K562 (cell line): ENCODE data around the gene PDCD7. TPM values are rescaled to one million over a fixed set of nuclear protein-coding genes. Genes with fewer than 3 reads are reported as not detected.

Experiments
- ATAC-seq: fragments of 200-7000 bp; cut with Tn5 transposase; 3 replicates; pipeline ENCODE4 v1.9.1; 2020; ENCODE audit warnings: moderate library complexity
- BruUV-seq: library from RNA; stranded (reverse); fragments of 400-500 nt; replicated peaks from 2 replicates; lab custom pipeline; 2021; lab: Mats Ljungman, UMichigan
- CTCF ChIA-PET: fragments of 300-600 bp; formaldehyde crosslinking; extraction: SDS; loops from one replicate; lab custom pipeline; 2021; ENCODE audit warnings: low intra/inter-chr PET ratio; lab: Yijun Ruan, JAX
- POLR2A ChIA-PET: fragments of 300-600, 350-650 bp; sonication (Branson Sonifier 250); formaldehyde crosslinking; extraction: SDS; loops from one replicate; lab custom pipeline; 2021; ENCODE audit warnings: antibody characterized with exemption, inconsistent platforms; lab: Yijun Ruan, JAX
- DNase-seq, 4 experiments: peaks; one replicate each; pipeline versions ENCODE4 v3.0.0 to v3.0.0-alpha.2; 2011 to 2018; ENCODE audit warnings: low spot score in 3 of 4, mixed read lengths in 3 of 4; ENCODE audit errors: extremely low read depth in 1 of 4
- FAIRE-seq: peaks from 2 replicates; lab custom pipeline; 2011; peaks lifted over from hg19 to GRCh38; lab: Jason Lieb, UNC
- H2AFZ ChIP-seq: 2 replicates; pipeline ENCODE4 v1.6.0; 2011; ENCODE audit warnings: low read depth, low read length, control low read depth, inconsistent platforms
- H3K27ac ChIP-seq: fragments of 200-600 bp; 3 replicates; pipeline ENCODE4 v1.8.0; 2011; ENCODE audit warnings: low read depth, mild to moderate bottlenecking, control low read depth, inconsistent platforms, low read length, moderate library complexity, mixed read lengths; ENCODE audit errors: extremely low read depth
- H3K27me3 ChIP-seq, 2 experiments: fragments of 300-600 bp in 1 of 2; 2 replicates in 1 of 2; 3 replicates in 1 of 2; pipeline versions ENCODE4 v1.6.0 to v1.8.0; 2011; ENCODE audit warnings: inconsistent platforms in 2 of 2, low read length in 2 of 2, mild to moderate bottlenecking in 1 of 2, mixed read lengths in 1 of 2, moderate library complexity in 1 of 2; ENCODE audit not compliant: control insufficient read depth in 2 of 2, insufficient read depth in 2 of 2
- H3K36me3 ChIP-seq: fragments of 300-600 bp; 3 replicates; pipeline ENCODE4 v1.8.0; 2011; ENCODE audit warnings: mild to moderate bottlenecking, low read length, inconsistent platforms; ENCODE audit not compliant: control insufficient read depth, insufficient read depth
- H3K4me1 ChIP-seq, 2 experiments: fragments of 200-600 bp in 1 of 2; replicated peaks in 1 of 2; 2 replicates in 1 of 2; 3 replicates in 1 of 2; pipeline versions ENCODE4 v1.5.1 to v1.8.0; 2011; ENCODE audit warnings: inconsistent platforms in 2 of 2, low read length in 2 of 2, mild to moderate bottlenecking in 1 of 2, mixed read lengths in 1 of 2, moderate library complexity in 1 of 2; ENCODE audit not compliant: control insufficient read depth in 2 of 2, insufficient read depth in 2 of 2
- H3K4me2 ChIP-seq: 2 replicates; pipeline ENCODE4 v1.6.1; 2011; ENCODE audit warnings: low read length, control low read depth, inconsistent platforms, mixed read lengths; ENCODE audit not compliant: insufficient read depth
- H3K4me3 ChIP-seq: fragments of 200-600 bp; sonication (generic), shearing (Covaris generic); 2 replicates; pipeline ENCODE4 v1.5.1; 2016; ENCODE audit warnings: control low read depth, inconsistent platforms
- H3K79me2 ChIP-seq: fragments of 200-600 bp; 3 replicates; pipeline ENCODE4 v1.8.0; 2011; ENCODE audit warnings: low read length, inconsistent platforms; ENCODE audit not compliant: control insufficient read depth, insufficient read depth
- H3K9ac ChIP-seq, 2 experiments: 2 replicates each; pipeline versions ENCODE4 v1.6.0 to v1.6.1; 2011; ENCODE audit warnings: low read depth in 2 of 2, low read length in 2 of 2, control low read depth in 1 of 2, inconsistent platforms in 1 of 2, mild to moderate bottlenecking in 1 of 2, mixed read lengths in 1 of 2; ENCODE audit not compliant: insufficient read depth in 1 of 2
- H3K9me1 ChIP-seq: one replicate; pipeline ENCODE4 v1.6.0; 2011; ENCODE audit warnings: inconsistent platforms, mild to moderate bottlenecking, low read length, moderate library complexity; ENCODE audit not compliant: control insufficient read depth, insufficient read depth
- H3K9me3 ChIP-seq: replicated peaks from 2 replicates; pipeline ENCODE4 v1.5.1; 2011; ENCODE audit warnings: low read depth, low read length, inconsistent platforms; ENCODE audit not compliant: control insufficient read depth, insufficient read depth
- H4K20me1 ChIP-seq: replicated peaks from 2 replicates; pipeline ENCODE4 v1.6.1; 2011; ENCODE audit warnings: low read length, inconsistent platforms, mixed read lengths; ENCODE audit not compliant: control insufficient read depth, insufficient read depth
- CXXC5 ChIP-seq: fragments of 250-450 bp; sonication (Bioruptor Pico); IDR thresholded peaks from 2 replicates; pipeline ENCODE4 v1.8.0; 2022; ENCODE audit warnings: inconsistent platforms, mild to moderate bottlenecking, moderate library complexity
- DACH1 ChIP-seq: fragments of 450-650 bp; IDR thresholded peaks from 2 replicates; pipeline ENCODE4 v1.6.1; 2018; ENCODE audit not compliant: partially characterized antibody
- FOXJ3 ChIP-seq: sonication (generic); formaldehyde crosslinking; IDR thresholded peaks from 2 replicates; pipeline ENCODE4 v1.4.0; 2020; ENCODE audit warnings: mild to moderate bottlenecking, missing genetic modification reagents
- HNRNPL ChIP-seq: fragments of 200-400 bp; formaldehyde crosslinking; IDR thresholded peaks from 2 replicates; pipeline ENCODE4 v1.6.1; 2017; ENCODE audit warnings: low read depth, mild to moderate bottlenecking, low read length
- IRF2 ChIP-seq: sonication (generic); formaldehyde crosslinking; IDR thresholded peaks from 2 replicates; pipeline ENCODE4 v1.8.1; 2022; ENCODE audit warnings: mild to moderate bottlenecking, missing genetic modification reagents
- KAT2B ChIP-seq: IDR thresholded peaks from one replicate; pipeline ENCODE4 v1.6.1; 2012; ENCODE audit warnings: low read depth, mild to moderate bottlenecking, control low read depth, inconsistent platforms, low read length, moderate library complexity
- NBN ChIP-seq: fragments of 450-650 bp; IDR thresholded peaks from 2 replicates; pipeline ENCODE4 v1.6.1; 2016; ENCODE audit warnings: low read depth, mild to moderate bottlenecking
- SMARCB1 ChIP-seq: IDR thresholded peaks from 2 replicates; pipeline ENCODE4 v1.6.1; 2011; ENCODE audit warnings: improper control_type of control experiment, low read depth; ENCODE audit not compliant: insufficient read length
- TRIM28 ChIP-seq: fragments of 450-650 bp; IDR thresholded peaks from 2 replicates; pipeline ENCODE4 v1.6.1; 2017
- WGBS: fragments of 100-300 bp; shearing (Covaris generic); methylation state at CpG from one replicate; pipeline ENCODE4 v1.1.6; 2016; ENCODE audit warnings: low coverage, mixed read lengths; ENCODE audit not compliant: insufficient coverage; ENCODE audit errors: missing lambda C conversion rate; 5-methylcytosine and 5-hydroxymethylcytosine counted together
- in situ Hi-C: fragments of 300-500 bp; cut with MboI; formaldehyde crosslinking; loops from 4 replicates; pipeline ENCODE4 v1.15.0; 2018; ENCODE audit warnings: inconsistent platforms, mixed read lengths
- intact Hi-C: fragments of 100-400 bp; cut with micrococcal nuclease; formaldehyde crosslinking; loops from 2 replicates; pipeline ENCODE4 v1.14.2; 2022
- polyA plus RNA-seq, 8 experiments: library from polyadenylated mRNA; depleted of rRNA in 4 of 8; stranded (reverse) in 5 of 8; unstranded in 3 of 8; fragments of >200 nt; fragmentation: Nextera tagmentation in 2 of 8; fragmentation: Illumina TruSeq in 1 of 8; extraction: Ambion mirVana in 2 of 8; extraction: Trizol in 1 of 8; gene quantifications; 2 replicates each; pipeline versions ENCODE4 v1.2.1 to v1.2.3, GENCODE V29; 2011 to 2014; ENCODE audit warnings: inconsistent platforms in 1 of 8, missing spikeins in 1 of 8
- total RNA-seq, 7 experiments: library from RNA; depleted of rRNA in 6 of 7; stranded (reverse); fragments of >200 nt in 6 of 7; fragmentation: Illumina TruSeq in 2 of 7; extraction: Trizol in 2 of 7; gene quantifications; 2 replicates each; pipeline versions ENCODE4 v1.2.1 to v1.2.3, GENCODE V29; 2011 to 2021; ENCODE audit warnings: low replicate concordance in 1 of 7
- TF ChIP-seq, protein P1 (sequence below): fragments of 450-650 bp; conservative IDR thresholded peaks from 2 replicates; pipeline ENCODE4 v1.6.1; 2016; ENCODE audit warnings: missing genetic modification characterization, low read depth, mild to moderate bottlenecking, missing compliant biosample characterization, moderate library complexity

The PDCD7 gene
- total and polyA plus RNA-seq, 9 of the 15 experiments (the other 6 are each of a cell fraction or from before 2014, with no cell fraction given) = 11.8 to 30.2 (median 18.8) TPM

DNA sequence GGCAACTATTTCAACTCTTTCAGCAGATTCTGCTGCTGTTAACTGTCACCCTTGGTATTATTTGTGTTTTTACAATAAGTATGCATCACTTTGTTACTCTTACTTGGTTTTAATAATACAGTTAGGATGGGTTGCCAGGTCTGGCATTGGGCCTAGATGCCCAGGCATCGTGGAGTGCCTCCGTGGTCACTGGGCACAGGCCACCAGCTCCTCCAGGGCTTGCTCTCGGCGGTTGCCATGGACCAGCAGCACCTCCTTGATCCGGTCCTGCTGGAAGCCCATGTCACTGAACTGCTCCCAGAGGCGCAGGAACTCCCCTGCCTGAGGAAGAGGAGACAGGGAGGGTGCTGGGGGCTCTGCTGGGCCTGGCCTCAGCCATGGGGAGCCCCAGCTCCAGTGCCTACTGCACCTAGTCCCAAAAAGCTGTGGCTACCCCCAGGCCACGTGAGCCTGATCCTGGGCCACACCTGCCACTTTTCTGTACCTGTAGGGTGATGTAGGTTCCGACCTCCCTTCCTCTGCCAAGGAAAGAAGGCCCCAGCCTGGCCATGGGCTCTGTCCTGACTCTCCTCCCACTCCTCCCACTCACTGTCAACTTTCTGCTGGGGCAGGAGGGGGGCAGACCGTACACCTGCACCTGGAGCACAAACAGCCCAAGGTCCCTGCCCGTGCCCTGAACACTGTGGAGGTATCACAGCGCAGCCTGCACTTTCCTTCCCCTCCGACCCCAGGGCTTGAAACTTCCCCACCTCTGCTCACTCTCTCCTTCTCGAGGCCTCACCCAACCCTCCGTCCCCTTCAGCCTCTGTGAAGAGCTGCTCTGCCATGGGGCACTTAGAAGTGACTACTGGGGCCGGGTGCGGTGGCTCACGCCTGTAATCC is 40.5 kb downstream of the PDCD7 start:
- no peaks in the 10 kb centered on the region for H3K79me2 ChIP-seq
- FAIRE-seq (no peak), ATAC-seq (no peak), DNase-seq (no peak)
- ChIA-PET CTCF (no interaction called here), POLR2A (interaction anchor here (0.6 kb wide), 1 partner anchor 88 kb away, joined by 3 read pairs; no protein-coding TSS in a partner anchor)
- intact Hi-C loops (no loop called here), in situ Hi-C loops (no loop called here)
- TF ChIP-seq CXXC5 (CRISPR knock-in tag) = no peak
- TF ChIP-seq SMARCB1 = no peak
- TF ChIP-seq FOXJ3 (CRISPR knock-in tag) = no peak
- TF ChIP-seq KAT2B = no peak
- TF ChIP-seq NBN = no peak
- TF ChIP-seq, protein P1, sequence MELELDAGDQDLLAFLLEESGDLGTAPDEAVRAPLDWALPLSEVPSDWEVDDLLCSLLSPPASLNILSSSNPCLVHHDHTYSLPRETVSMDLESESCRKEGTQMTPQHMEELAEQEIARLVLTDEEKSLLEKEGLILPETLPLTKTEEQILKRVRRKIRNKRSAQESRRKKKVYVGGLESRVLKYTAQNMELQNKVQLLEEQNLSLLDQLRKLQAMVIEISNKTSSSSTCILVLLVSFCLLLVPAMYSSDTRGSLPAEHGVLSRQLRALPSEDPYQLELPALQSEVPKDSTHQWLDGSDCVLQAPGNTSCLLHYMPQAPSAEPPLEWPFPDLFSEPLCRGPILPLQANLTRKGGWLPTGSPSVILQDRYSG (tag) = no peak
- TF ChIP-seq DACH1 = no peak
- no peak for TF ChIP-seq IRF2 (CRISPR knock-in tag)
- TF ChIP-seq HNRNPL = no peak
- TF ChIP-seq TRIM28 = no peak
- no TSS peak for BruUV-seq
- H3K9ac ChIP-seq = no peak overlapping the region
- WGBS = 37% methylated on average over 17 of the region's 17 CpGs
- peaks cover 0 to 8% of the 10 kb centered on the region in 2 experiments; a peak in 1 of 5 replicates for H3K4me1 ChIP-seq
- no peaks in the 10 kb centered on the region; a peak in 2 of 5 replicates for H3K27me3 ChIP-seq
- H3K9me3 ChIP-seq = no peaks in the 10 kb centered on the region
- no peak overlapping the region for H3K4me3 ChIP-seq
- H3K36me3 ChIP-seq = peaks cover 1% of the 10 kb centered on the region; the same call in 1 of the 3 replicates
- no peaks in the 10 kb centered on the region for H3K9me1 ChIP-seq
- no peaks in the 10 kb centered on the region for H4K20me1 ChIP-seq
- no peak overlapping the region for H2AFZ ChIP-seq
- H3K27ac ChIP-seq = no peak overlapping the region
- H3K4me2 ChIP-seq = no peak overlapping the region
